ENCODE results near the gene PTX3.

PTX3 gene

DNA sequence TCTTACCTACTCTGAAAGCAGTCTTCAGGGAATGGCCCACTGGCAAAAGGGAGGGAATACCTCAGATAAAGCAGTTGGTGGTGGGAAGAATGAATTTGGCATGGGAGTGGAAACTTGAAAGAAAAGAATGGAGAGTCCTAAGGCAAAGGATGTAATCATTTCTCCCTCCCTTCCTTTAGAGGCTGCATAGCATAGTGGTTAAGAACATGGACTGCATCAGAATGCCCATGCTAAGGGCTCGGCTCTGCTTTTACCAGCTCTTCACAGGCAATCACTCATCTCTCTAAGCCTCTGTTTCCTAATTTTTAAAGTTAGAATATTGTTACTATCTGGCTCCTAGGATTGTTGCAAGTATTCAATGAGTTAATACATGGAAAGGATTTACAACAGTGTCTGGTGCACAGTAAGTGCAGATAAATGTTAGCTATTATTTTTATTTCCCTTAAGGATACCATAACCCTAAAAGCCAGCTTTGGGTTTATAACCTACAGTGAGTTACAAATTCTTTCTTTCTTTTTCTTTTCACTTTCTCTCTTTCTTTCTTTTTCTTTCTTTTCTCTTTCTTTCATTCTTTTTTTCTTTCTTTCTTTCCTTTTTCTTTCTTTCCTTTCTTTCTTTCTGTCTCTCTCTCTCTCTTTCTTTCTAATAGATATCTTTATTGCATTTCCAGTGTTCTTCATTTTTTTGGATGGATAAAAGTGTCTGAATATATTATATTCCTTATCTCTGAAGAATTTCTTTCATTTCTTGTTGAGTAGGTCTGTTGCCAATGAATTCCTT, 43.0 kb downstream of the PTX3 start:
- DNase-seq, result no peak

DNA sequence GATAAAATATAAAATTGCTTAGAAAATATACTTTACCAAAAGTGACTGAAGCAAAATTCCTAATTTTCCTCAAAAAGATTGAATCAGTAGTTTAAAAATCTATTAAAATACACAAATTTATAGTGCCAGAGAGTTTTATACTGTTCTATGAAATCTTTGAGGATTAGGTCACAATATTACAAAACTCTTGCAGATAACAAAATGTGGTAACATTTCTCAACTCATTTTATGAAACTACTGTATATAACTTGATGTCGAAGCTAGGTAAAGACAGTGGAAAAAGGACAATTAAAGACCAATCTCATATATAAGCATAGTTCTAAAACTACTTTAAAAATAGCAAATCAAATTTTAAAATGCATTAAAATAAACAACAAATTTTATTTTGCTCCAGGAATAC, 50.7 kb downstream of the PTX3 start:
- peak; percentile 29 for DNase-seq

DNA sequence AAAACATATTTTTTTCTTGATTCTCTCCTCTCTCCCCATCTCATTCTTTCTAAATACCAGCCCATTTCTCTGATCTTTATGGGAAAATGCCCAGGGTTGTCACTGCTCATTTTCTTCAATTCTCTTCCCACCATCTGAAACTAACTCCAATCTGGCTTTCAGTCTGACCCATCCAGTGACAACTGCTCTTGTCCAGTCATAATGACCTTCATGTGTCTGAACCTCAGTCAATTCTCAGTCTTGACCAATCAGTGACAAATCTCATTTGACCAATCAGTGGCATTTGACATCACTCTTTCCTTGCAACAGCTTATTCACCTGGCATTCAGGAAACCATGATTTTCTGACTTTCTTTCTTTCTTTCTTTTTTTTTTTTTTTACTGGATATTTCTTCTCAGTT, 51.5 kb downstream of the PTX3 start:
- DNase-seq, result no peak

DNA sequence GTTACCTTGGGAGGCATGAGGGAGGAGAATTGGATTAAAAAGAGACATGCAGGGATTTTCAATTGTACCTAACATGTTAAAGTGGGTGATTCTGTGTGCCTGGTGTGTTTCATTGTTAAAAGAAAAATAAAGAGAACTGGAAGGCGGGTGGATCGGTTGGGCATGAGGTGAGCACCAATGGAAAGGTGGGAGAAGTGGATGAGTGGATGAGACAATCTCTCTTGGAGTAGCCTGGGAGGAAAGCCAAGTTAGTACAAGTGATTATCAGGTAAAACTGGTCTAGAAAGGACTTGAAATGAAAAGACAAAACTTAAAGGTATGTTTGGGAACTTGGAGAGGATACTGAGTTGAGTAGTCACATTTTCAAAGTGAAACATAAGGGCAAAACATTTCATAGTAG, 54.5 kb downstream of the PTX3 start:
- no peak for DNase-seq
